A549 (cell line): ENCODE measurements around the gene HIF1A. TPM values are rescaled to one million over a fixed set of nuclear protein-coding genes. Genes with fewer than 3 reads are reported as not detected.
A peak's percentile ranks its signal among the peaks of the same experiment; 100 is the strongest.

ENCODE experiments used
- ATAC-seq, 2 experiments: fragments of 200-7000 bp in 1 of 2; fragments of >200 bp in 1 of 2; cut with Nextera tagmentation in 1 of 2; cut with Tn5 transposase in 1 of 2; 3 replicates each; pipeline versions ENCODE4 v1.8.0 to v1.9.1; 2018 to 2020; ENCODE audit warnings: mild to moderate bottlenecking in 1 of 2, moderate library complexity in 1 of 2
- CTCF ChIA-PET: fragments of 300-600 bp; sonication (Branson Sonifier 250); formaldehyde crosslinking; extraction: SDS; loops from one replicate; lab custom pipeline; 2021; ENCODE audit warnings: antibody characterized with exemption, inconsistent platforms; lab: Yijun Ruan, JAX
- POLR2A ChIA-PET: fragments of 350-600 bp; formaldehyde crosslinking; extraction: SDS; loops from one replicate; lab custom pipeline; 2021; ENCODE audit warnings: antibody characterized with exemption, inconsistent platforms; lab: Yijun Ruan, JAX
- DNase-seq, 2 experiments: peaks; one replicate each; pipeline versions ENCODE4 v3.0.0 to v3.0.0-alpha.2; 2011 to 2016; ENCODE audit warnings: low read depth in 1 of 2, low spot score in 1 of 2
- FAIRE-seq: peaks from 2 replicates; lab custom pipeline; 2011; peaks lifted over from hg19 to GRCh38; lab: Jason Lieb, UNC
- H3K27ac ChIP-seq, 2 experiments: fragments of >200 bp; sonication (Bioruptor Twin); formaldehyde crosslinking; 3 replicates each; pipeline ENCODE4 v1.5.1; 2016 to 2017
- H3K4me1 ChIP-seq: fragments of >200 bp; sonication (Bioruptor Twin); formaldehyde crosslinking; 3 replicates; pipeline ENCODE4 v1.6.1; 2016
- H3K4me2 ChIP-seq: fragments of >200 bp; sonication (Bioruptor Twin); formaldehyde crosslinking; 3 replicates; pipeline ENCODE4 v1.6.1; 2016
- H3K4me3 ChIP-seq: fragments of >200 bp; sonication (Bioruptor Twin); formaldehyde crosslinking; 3 replicates; pipeline ENCODE4 v1.5.1; 2016
- H3K9me3 ChIP-seq: fragments of >200 bp; sonication (Bioruptor Twin); formaldehyde crosslinking; 3 replicates; pipeline ENCODE4 v1.6.1; 2016
- CBX2 ChIP-seq: fragments of 200-600 bp; sonication (generic); IDR thresholded peaks from 2 replicates; pipeline ENCODE4 v1.6.1; 2016; ENCODE audit warnings: low read depth, mild to moderate bottlenecking, borderline replicate concordance
- EHMT2 ChIP-seq: fragments of 200-600 bp; sonication (generic); IDR thresholded peaks from 2 replicates; pipeline ENCODE4 v1.6.1; 2016; ENCODE audit warnings: antibody characterized with exemption, low read depth, mild to moderate bottlenecking, moderate library complexity
- ELK1 ChIP-seq: fragments of 150-350 bp; IDR thresholded peaks from 2 replicates; pipeline ENCODE4 v1.6.1; 2014; ENCODE audit warnings: low read depth, mild to moderate bottlenecking, low read length
- FOXS1 ChIP-seq: fragments of 250-450 bp; sonication (Bioruptor Pico); IDR thresholded peaks from 2 replicates; pipeline ENCODE4 v1.5.0; 2020; ENCODE audit warnings: mild to moderate bottlenecking, moderate library complexity
- HOXB5 ChIP-seq: fragments of 250-450 bp; sonication (Bioruptor Pico); IDR thresholded peaks from 2 replicates; pipeline ENCODE4 v1.5.0; 2020; ENCODE audit warnings: mild to moderate bottlenecking, moderate library complexity
- JUNB ChIP-seq: fragments of >200 bp; sonication (Bioruptor Twin); formaldehyde crosslinking; IDR thresholded peaks from 2 replicates; pipeline ENCODE4 v1.6.1; 2016
- NPAS2 ChIP-seq: fragments of 250-450 bp; sonication (Bioruptor Pico); IDR thresholded peaks from 2 replicates; pipeline ENCODE4 v1.8.0; 2022; ENCODE audit warnings: mild to moderate bottlenecking, moderate library complexity, borderline replicate concordance
- NR3C1 ChIP-seq: fragments of >200 bp; sonication (Bioruptor Twin); formaldehyde crosslinking; IDR thresholded peaks from 3 replicates; pipeline ENCODE4 v1.6.1; 2017
- PHF8 ChIP-seq: fragments of 200-600 bp; sonication (generic); IDR thresholded peaks from 2 replicates; pipeline ENCODE4 v1.6.1; 2016; ENCODE audit warnings: low read depth, mild to moderate bottlenecking, antibody characterized with exemption, moderate library complexity, borderline replicate concordance
- POLR2A ChIP-seq: IDR thresholded peaks from 2 replicates; pipeline ENCODE4 v1.6.1; 2012; ENCODE audit warnings: mild to moderate bottlenecking, low read length
- POLR2AphosphoS2 ChIP-seq: conservative IDR thresholded peaks from 2 replicates; pipeline ENCODE4 v1.6.1; 2012; ENCODE audit warnings: low read length, improper control_type of control experiment, inconsistent platforms
- RAD21 ChIP-seq, 2 experiments: fragments of >200 bp in 1 of 2; sonication (Bioruptor Twin) in 1 of 2; formaldehyde crosslinking in 1 of 2; IDR thresholded peaks in 1 of 2; conservative IDR thresholded peaks in 1 of 2; 2 replicates in 1 of 2; 3 replicates in 1 of 2; pipeline ENCODE4 v1.6.1; 2012 to 2018; ENCODE audit warnings: inconsistent platforms in 1 of 2
- RARB ChIP-seq: fragments of 250-450 bp; sonication (Bioruptor Pico); IDR thresholded peaks from 2 replicates; pipeline ENCODE4 v1.8.0; 2021; ENCODE audit warnings: mild to moderate bottlenecking, moderate library complexity
- RFX5 ChIP-seq: fragments of 450-650 bp; IDR thresholded peaks from 2 replicates; pipeline ENCODE4 v1.7.1; 2014; ENCODE audit warnings: antibody characterized with exemption, mild to moderate bottlenecking, moderate library complexity
- SREBF2 ChIP-seq: fragments of 450-650 bp; IDR thresholded peaks from 2 replicates; pipeline ENCODE4 v1.6.1; 2014; ENCODE audit warnings: mild to moderate bottlenecking, moderate library complexity
- WGBS: methylation state at CpG from one replicate; pipeline ENCODE4 v1.1.6; 2017; ENCODE audit errors: missing lambda C conversion rate; 5-methylcytosine and 5-hydroxymethylcytosine counted together
- polyA plus RNA-seq, 4 experiments: library from polyadenylated mRNA; depleted of rRNA in 3 of 4; stranded (reverse); fragments of >200 nt; fragmentation: RNase III in 1 of 4; extraction: RNeasy Plus Mini Kit Qiagen cat#74134 plus additional on column Dnase treatment in 1 of 4; gene quantifications; 2 replicates in 3 of 4; 3 replicates in 1 of 4; pipeline ENCODE4 v1.2.3, GENCODE V29; 2011 to 2017
- TF ChIP-seq, protein P1 (sequence below): IDR thresholded peaks from 2 replicates; pipeline ENCODE4 v1.6.1; 2012; ENCODE audit warnings: low read depth, borderline replicate concordance
- TF ChIP-seq, protein P2 (sequence below): fragments of >200 bp; sonication (Bioruptor Twin); formaldehyde crosslinking; IDR thresholded peaks from 3 replicates; pipeline ENCODE4 v1.5.1; 2016
- TF ChIP-seq, protein P3 (sequence below): fragments of 250-450 bp; sonication (Bioruptor Pico); IDR thresholded peaks from 2 replicates; pipeline ENCODE4 v1.5.0; 2020; ENCODE audit warnings: low read depth, mild to moderate bottlenecking, moderate library complexity

Gene HIF1A
- polyA plus RNA-seq, 2 of the 4 experiments (the other 2 are of a cell fraction), result 284 to 391 TPM

GRCh38 chr14:61670576-61670975, 24.7 kb upstream of the HIF1A start:
- POLR2A ChIA-PET, result no interaction called here
- Histone ChIP-seq H3K27ac (no peak overlapping the region), H3K4me3 (no peak overlapping the region), H3K4me1 (peaks cover 19% of the 10 kb centered on the region), H3K4me2 (no peak overlapping the region), H3K9me3 (no peaks in the 10 kb centered on the region)
- DNase-seq (no peak), ATAC-seq (no peak), FAIRE-seq (no peak)
- 68% methylated on average over 7 of the region's 7 CpGs for WGBS
- CTCF ChIA-PET, result interaction anchor here (0.6 kb wide), 1 partner anchor 1944 kb away, joined by 5 read pairs; no protein-coding TSS in a partner anchor
- TF ChIP-seq PHF8 (no peak), POLR2A (no peak), JUNB (no peak), NR3C1 (no peak), RARB (CRISPR knock-in tag) (no peak), ELK1 (no peak), RAD21 (conservative IDR thresholded peaks at IDR 0.05 in 1 of 2, IDR thresholded peaks at IDR 0.05 in 1 of 2) (no peak), RFX5 (no peak), EHMT2 (no peak), CBX2 (no peak)
- TF ChIP-seq, protein P1, sequence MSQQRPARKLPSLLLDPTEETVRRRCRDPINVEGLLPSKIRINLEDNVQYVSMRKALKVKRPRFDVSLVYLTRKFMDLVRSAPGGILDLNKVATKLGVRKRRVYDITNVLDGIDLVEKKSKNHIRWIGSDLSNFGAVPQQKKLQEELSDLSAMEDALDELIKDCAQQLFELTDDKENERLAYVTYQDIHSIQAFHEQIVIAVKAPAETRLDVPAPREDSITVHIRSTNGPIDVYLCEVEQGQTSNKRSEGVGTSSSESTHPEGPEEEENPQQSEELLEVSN, result no peak

- ATAC-seq (no peak), FAIRE-seq (no peak), DNase-seq (no peak)
- ChIA-PET POLR2A (no interaction called here), CTCF (interaction anchor here (0.6 kb wide), 1 partner anchor 1943 kb away, joined by 5 read pairs; no protein-coding TSS in a partner anchor)
- WGBS, result 80% methylated on average over 3 of the region's 3 CpGs
- Histone ChIP-seq H3K9me3 (no peaks in the 10 kb centered on the region), H3K4me1 (peaks cover 19% of the 10 kb centered on the region), H3K27ac (no peak overlapping the region), H3K4me2 (no peak overlapping the region), H3K4me3 (no peak overlapping the region)
- TF ChIP-seq, protein P2, sequence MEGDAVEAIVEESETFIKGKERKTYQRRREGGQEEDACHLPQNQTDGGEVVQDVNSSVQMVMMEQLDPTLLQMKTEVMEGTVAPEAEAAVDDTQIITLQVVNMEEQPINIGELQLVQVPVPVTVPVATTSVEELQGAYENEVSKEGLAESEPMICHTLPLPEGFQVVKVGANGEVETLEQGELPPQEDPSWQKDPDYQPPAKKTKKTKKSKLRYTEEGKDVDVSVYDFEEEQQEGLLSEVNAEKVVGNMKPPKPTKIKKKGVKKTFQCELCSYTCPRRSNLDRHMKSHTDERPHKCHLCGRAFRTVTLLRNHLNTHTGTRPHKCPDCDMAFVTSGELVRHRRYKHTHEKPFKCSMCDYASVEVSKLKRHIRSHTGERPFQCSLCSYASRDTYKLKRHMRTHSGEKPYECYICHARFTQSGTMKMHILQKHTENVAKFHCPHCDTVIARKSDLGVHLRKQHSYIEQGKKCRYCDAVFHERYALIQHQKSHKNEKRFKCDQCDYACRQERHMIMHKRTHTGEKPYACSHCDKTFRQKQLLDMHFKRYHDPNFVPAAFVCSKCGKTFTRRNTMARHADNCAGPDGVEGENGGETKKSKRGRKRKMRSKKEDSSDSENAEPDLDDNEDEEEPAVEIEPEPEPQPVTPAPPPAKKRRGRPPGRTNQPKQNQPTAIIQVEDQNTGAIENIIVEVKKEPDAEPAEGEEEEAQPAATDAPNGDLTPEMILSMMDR, result no peak
- TF ChIP-seq, protein P3, sequence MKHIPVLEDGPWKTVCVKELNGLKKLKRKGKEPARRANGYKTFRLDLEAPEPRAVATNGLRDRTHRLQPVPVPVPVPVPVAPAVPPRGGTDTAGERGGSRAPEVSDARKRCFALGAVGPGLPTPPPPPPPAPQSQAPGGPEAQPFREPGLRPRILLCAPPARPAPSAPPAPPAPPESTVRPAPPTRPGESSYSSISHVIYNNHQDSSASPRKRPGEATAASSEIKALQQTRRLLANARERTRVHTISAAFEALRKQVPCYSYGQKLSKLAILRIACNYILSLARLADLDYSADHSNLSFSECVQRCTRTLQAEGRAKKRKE (CRISPR knock-in tag), result no peak
Measured at GRCh38 chr14:61671082-61671481, 24.2 kb upstream of the HIF1A start.

GRCh38 chr14:61672796-61673195, 22.5 kb upstream of the HIF1A start:
- no peaks in the 10 kb centered on the region for H3K9me3 ChIP-seq
- peaks cover 16% of the 10 kb centered on the region for H3K4me1 ChIP-seq
- ATAC-seq (no peak), FAIRE-seq (no peak), DNase-seq (no peak)
- no peak overlapping the region for H3K4me2 ChIP-seq
- ChIA-PET POLR2A (no interaction called here), CTCF (interaction anchor here (0.7 kb wide), 1 partner anchor 1424 kb away, joined by 3 read pairs; no protein-coding TSS in a partner anchor)
- H3K27ac ChIP-seq, result peak overlapping the region in 1 of 2 experiments; percentile 30; a peak in 2 of 6 replicates
- 91% methylated on average over 7 of the region's 7 CpGs for WGBS
- TF ChIP-seq FOXS1 (CRISPR knock-in tag) (no peak), HOXB5 (CRISPR knock-in tag) (no peak), SREBF2 (no peak), NPAS2 (CRISPR knock-in tag) (no peak), POLR2AphosphoS2 (no peak)
- TF ChIP-seq, protein P2, result no peak
- no peak overlapping the region for H3K4me3 ChIP-seq
